ENCODE results near the gene ERCC6L. TPM values are rescaled to one million over a fixed set of nuclear protein-coding genes. Genes with fewer than 3 reads are reported as not detected.

Gene ERCC6L
- total and polyA plus RNA-seq, 8 donors, result 0.46 to 2.6 (median 1.0) TPM; not detected in 2

GRCh38 chrX:72271812-72272211 lies 33.0 kb upstream of the ERCC6L start:
- 60 to 85% (median 75%) methylated on average over 3 of the region's 3 CpGs for WGBS, 5 donors
- Histone ChIP-seq H3K4me1 (peaks cover 0 to 52% (median 28%) of the 10 kb centered on the region in 4 donors), H3K27ac (no peak overlapping the region), H3K36me3 (peaks cover 23 to 93% (median 83%) of the 10 kb centered on the region in 4 donors), H3K9me3 (no peaks in the 10 kb centered on the region), H3K4me3 (no peak overlapping the region), H3K27me3 (no peaks in the 10 kb centered on the region)
- no peak for DNase-seq
- intact Hi-C loops (cut with DNase I; ENCODE audit: low total_unique reads), result no loop called here
- TF ChIP-seq CTCF (IDR thresholded peaks at IDR 0.05), result no peak
- no peak for TF ChIP-seq EP300 (IDR thresholded peaks at IDR 0.05)
- no peak for TF ChIP-seq POLR2AphosphoS5 (IDR thresholded peaks at IDR 0.05)
- TF ChIP-seq POLR2A (IDR thresholded peaks at IDR 0.05), result no peak

- Histone ChIP-seq H3K9me3 (no peaks in the 10 kb centered on the region), H3K36me3 (peaks cover 23 to 98% (median 86%) of the 10 kb centered on the region in 4 donors), H3K4me3 (no peak overlapping the region), H3K27me3 (no peaks in the 10 kb centered on the region), H3K4me1 (peaks cover 0 to 51% (median 27%) of the 10 kb centered on the region in 4 donors), H3K27ac (no peak overlapping the region)
- TF ChIP-seq POLR2AphosphoS5 (IDR thresholded peaks at IDR 0.05) (no peak), CTCF (IDR thresholded peaks at IDR 0.05) (no peak), POLR2A (IDR thresholded peaks at IDR 0.05) (no peak), EP300 (IDR thresholded peaks at IDR 0.05) (no peak)
- intact Hi-C loops (cut with DNase I; ENCODE audit: low total_unique reads), result no loop called here
- DNase-seq, result no peak
- WGBS, 5 donors, result 35 to 73% (median 50%) methylated on average over 2 to 3 of the region's 3 CpGs
Observed at GRCh38 chrX:72271091-72271788, 32.4 kb upstream of the ERCC6L start.

GRCh38 chrX:72270316-72270866 lies 31.6 kb upstream of the ERCC6L start:
- no peaks in the 10 kb centered on the region for H3K9me3 ChIP-seq
- 70 to 88% (median 75%) methylated on average over 5 of the region's 5 CpGs for WGBS, 5 donors
- no peaks in the 10 kb centered on the region for H3K27me3 ChIP-seq
- DNase-seq, result no peak
- TF ChIP-seq POLR2A (IDR thresholded peaks at IDR 0.05) (no peak), EP300 (IDR thresholded peaks at IDR 0.05) (no peak), POLR2AphosphoS5 (IDR thresholded peaks at IDR 0.05) (no peak), CTCF (IDR thresholded peaks at IDR 0.05) (no peak)
- H3K4me3 ChIP-seq, result no peak overlapping the region
- peak overlapping the region in 2 of 5 donors; percentile 26 to 43 for H3K27ac ChIP-seq
- intact Hi-C loops (cut with DNase I; ENCODE audit: low total_unique reads), result no loop called here
- H3K4me1 ChIP-seq, result peaks cover 0 to 43% (median 18%) of the 10 kb centered on the region in 4 donors
- peaks cover 23 to 96% (median 84%) of the 10 kb centered on the region in 4 donors for H3K36me3 ChIP-seq

GRCh38 chrX:72269671-72270251 lies 30.9 kb upstream of the ERCC6L start:
- Histone ChIP-seq H3K27me3 (no peaks in the 10 kb centered on the region), H3K27ac (peak overlapping the region in 2 of 5 donors; percentile 26 to 72), H3K4me1 (peaks cover 0 to 36% (median 13%) of the 10 kb centered on the region in 4 donors), H3K4me3 (no peak overlapping the region), H3K9me3 (no peaks in the 10 kb centered on the region), H3K36me3 (peaks cover 23 to 90% (median 78%) of the 10 kb centered on the region in 4 donors)
- DNase-seq, result no peak
- intact Hi-C loops (cut with DNase I; ENCODE audit: low total_unique reads), result no loop called here
- WGBS, 5 donors, result 48 to 64% (median 58%) methylated on average over 3 of the region's 3 CpGs
- no peak for TF ChIP-seq EP300 (IDR thresholded peaks at IDR 0.05)
- TF ChIP-seq CTCF (IDR thresholded peaks at IDR 0.05), result no peak
- no peak for TF ChIP-seq POLR2AphosphoS5 (IDR thresholded peaks at IDR 0.05)
- TF ChIP-seq POLR2A (IDR thresholded peaks at IDR 0.05), result no peak

Data from stomach (tissue), 9 donors.